Measurements from ENCODE around the gene FHIT. TPM values are rescaled to one million over a fixed set of nuclear protein-coding genes. Genes with fewer than 3 reads are reported as not detected.

FHIT gene
- polyA plus RNA-seq, 1 of the 3 experiments (the other 2 are of a cell fraction), result 0.41 TPM

- Histone ChIP-seq H3K9me3 (no peaks in the 10 kb centered on the region), H3K4me2 (no peak overlapping the region), H3K9me2 (no peaks in the 10 kb centered on the region), H3K79me2 (ENCODE audit: insufficient read depth) (no peaks in the 10 kb centered on the region), H3K4me3 (ENCODE audit: low read depth in 2 of 2, low read length in 1 of 2) (no peak overlapping the region), H3K36me3 (replicated peaks in 1 of 2; ENCODE audit: control insufficient read depth in 1 of 2, insufficient read depth in 2 of 2, low read length in 1 of 2) (no peaks in the 10 kb centered on the region), H3F3A (replicated peaks; ENCODE audit: insufficient read depth) (no peaks in the 10 kb centered on the region), H3K9ac (no peak overlapping the region), H2AFZ (ENCODE audit: low read depth) (no peak overlapping the region), H4K20me1 (ENCODE audit: insufficient read depth) (no peaks in the 10 kb centered on the region), H3K27me3 (ENCODE audit: insufficient read depth) (no peaks in the 10 kb centered on the region), H3K4me1 (ENCODE audit: control insufficient read depth in 1 of 2, insufficient read depth in 2 of 2, low read depth in 1 of 2, low read length in 1 of 2) (no peaks in the 10 kb centered on the region), H3K27ac (ENCODE audit: low read depth in 2 of 2, low read length in 1 of 2) (no peak overlapping the region)
- WGBS (ENCODE audit: low lambda C conversion rate), result 48% methylated on average over 2 of the region's 2 CpGs
- no peak for DNase-seq
- ChIA-PET POLR2A (no interaction called here), CTCF (no interaction called here)
- TF ChIP-seq FOXJ3 (CRISPR knock-in tag; IDR thresholded peaks at IDR 0.05) (no peak), EP300 (IDR thresholded peaks at IDR 0.05; ENCODE audit: borderline replicate concordance in 1 of 2, low read depth in 1 of 2, low read length in 1 of 2) (no peak), FOSL2 (IDR thresholded peaks at IDR 0.05; ENCODE audit: borderline replicate concordance, low read depth) (no peak), CTCF (IDR thresholded peaks at IDR 0.05) (no peak), GATA2 (CRISPR knock-in tag; IDR thresholded peaks at IDR 0.05) (no peak), RAD21 (IDR thresholded peaks at IDR 0.05; ENCODE audit: low read length) (no peak), PBX3 (IDR thresholded peaks at IDR 0.05) (no peak), EZH2phosphoT487 (IDR thresholded peaks at IDR 0.05; ENCODE audit: borderline replicate concordance, low read depth) (no peak), REST (IDR thresholded peaks at IDR 0.05; ENCODE audit: low read depth, low read length) (no peak), SIN3A (IDR thresholded peaks at IDR 0.05; ENCODE audit: borderline replicate concordance, low read depth, low read length) (no peak), TAF1 (IDR thresholded peaks at IDR 0.05; ENCODE audit: borderline replicate concordance, low read depth, low read length) (no peak), MEF2A (IDR thresholded peaks at IDR 0.05; ENCODE audit: borderline replicate concordance, low read depth) (no peak), IRF3 (IDR thresholded peaks at IDR 0.05; ENCODE audit: low read depth, low read length) (no peak), JUND (IDR thresholded peaks at IDR 0.05) (no peak), GABPA (IDR thresholded peaks at IDR 0.05; ENCODE audit: low read depth) (no peak), NRF1 (IDR thresholded peaks at IDR 0.05; ENCODE audit: low read depth, low read length) (no peak), MAX (IDR thresholded peaks at IDR 0.05; ENCODE audit: low read depth) (no peak), CHD2 (IDR thresholded peaks at IDR 0.05; ENCODE audit: low read length, partially characterized antibody) (no peak), ZBTB33 (IDR thresholded peaks at IDR 0.05; ENCODE audit: borderline replicate concordance, low read depth) (no peak), RXRA (IDR thresholded peaks at IDR 0.05; ENCODE audit: borderline replicate concordance, low read depth) (no peak)
Observed at GRCh38 chr3:61278713-61279112, 27.5 kb upstream of the FHIT start.
